HCT116 (cell line): Measurements from ENCODE around the gene RHBDF1. TPM values are rescaled to one million over a fixed set of nuclear protein-coding genes. Genes with fewer than 3 reads are reported as not detected.

Experiments used
- ATAC-seq: fragments of 200-7000 bp; cut with Tn5 transposase; 2 replicates; pipeline ENCODE4 v1.9.1; 2020; ENCODE audit warnings: mild to moderate bottlenecking, moderate library complexity
- BruUV-seq: library from RNA; stranded (reverse); fragments of 400-500 nt; replicated peaks from 2 replicates; lab custom pipeline; 2021; lab: Mats Ljungman, UMichigan
- CTCF ChIA-PET: fragments of 300-600 bp; sonication (Branson Sonifier 250); formaldehyde crosslinking; loops from one replicate; lab custom pipeline; 2021; ENCODE audit warnings: antibody characterized with exemption; lab: Charles Lee
- POLR2A ChIA-PET: fragments of 300-600, 350-600 bp; sonication (Branson Sonifier 250); formaldehyde crosslinking; loops from one replicate; lab custom pipeline; 2021; ENCODE audit warnings: antibody characterized with exemption; lab: Charles Lee
- RAD21 ChIA-PET, 2 experiments: fragments of 300-600 bp; sonication (Branson Sonifier 250); formaldehyde crosslinking; loops; one replicate each; lab custom pipeline; 2023; ENCODE audit warnings: low total read pairs in 2 of 2; ENCODE audit not compliant: uncharacterized antibody in 2 of 2, unreplicated experiment in 2 of 2, low non-redundant PET in 1 of 2; lab: Charles Lee
- DNase-seq: peaks from one replicate; pipeline ENCODE4 v3.0.0-alpha.2; 2010; ENCODE audit warnings: low read depth, low spot score
- H2AFZ ChIP-seq: fragments of 200-600 bp; shearing (Covaris generic), sonication (generic); 2 replicates; pipeline ENCODE4 v1.6.1; 2017; ENCODE audit warnings: low read depth, mixed run types, mixed read lengths, antibody characterized with exemption, low read length; ENCODE audit not compliant: poor library complexity, severe bottlenecking
- H3K27ac ChIP-seq: 2 replicates; pipeline ENCODE4 v1.5.1; 2012; ENCODE audit warnings: low read depth, low read length
- H3K27me3 ChIP-seq: fragments of 200-600 bp; sonication (generic); 2 replicates; pipeline ENCODE4 v1.6.1; 2016; ENCODE audit warnings: mixed run types, low read length, mixed read lengths; ENCODE audit not compliant: insufficient read depth
- H3K36me3 ChIP-seq, 2 experiments: fragments of 200-500 bp in 1 of 2; fragments of 200-600 bp in 1 of 2; sonication (Bioruptor generic) in 1 of 2; sonication (generic) in 1 of 2; 2 replicates each; pipeline versions ENCODE4 v1.5.1 to v1.6.1; 2014 to 2016; ENCODE audit warnings: low read length in 2 of 2, inconsistent platforms in 1 of 2, mixed read lengths in 1 of 2, mixed run types in 1 of 2; ENCODE audit not compliant: insufficient read depth in 2 of 2, control insufficient read depth in 1 of 2
- H3K4me1 ChIP-seq, 2 experiments: fragments of 200-600 bp in 1 of 2; sonication (generic) in 1 of 2; 2 replicates each; pipeline versions ENCODE4 v1.5.1 to v1.6.1; 2012 to 2017; ENCODE audit warnings: low read length in 2 of 2, inconsistent platforms in 1 of 2, mild to moderate bottlenecking in 1 of 2, mixed read lengths in 1 of 2, mixed run types in 1 of 2, moderate library complexity in 1 of 2; ENCODE audit not compliant: insufficient read depth in 2 of 2, control insufficient read depth in 1 of 2
- H3K4me2 ChIP-seq: fragments of 200-600 bp; sonication (generic); 2 replicates; pipeline ENCODE4 v1.6.1; 2017; ENCODE audit warnings: mixed run types, low read length, mixed read lengths
- H3K4me3 ChIP-seq, 2 experiments: fragments of 200-600 bp in 1 of 2; sonication (generic) in 1 of 2; replicated peaks in 1 of 2; 2 replicates each; pipeline ENCODE4 v1.5.1; 2011 to 2016; ENCODE audit warnings: low read length in 2 of 2, control low read depth in 1 of 2, low read depth in 1 of 2, mild to moderate bottlenecking in 1 of 2, mixed read lengths in 1 of 2, mixed run types in 1 of 2
- H3K79me2 ChIP-seq: fragments of 200-600 bp; sonication (generic); 2 replicates; pipeline ENCODE4 v1.6.1; 2017; ENCODE audit warnings: mild to moderate bottlenecking, mixed run types, low read length, moderate library complexity, mixed read lengths; ENCODE audit not compliant: insufficient read depth
- H3K9ac ChIP-seq: fragments of 200-600 bp; sonication (generic); 2 replicates; pipeline ENCODE4 v1.6.1; 2016; ENCODE audit warnings: low read length, mixed read lengths
- H3K9me2 ChIP-seq: fragments of 200-600 bp; sonication (generic), shearing (Covaris generic); 2 replicates; pipeline ENCODE4 v1.6.1; 2017; ENCODE audit warnings: mixed run types, mild to moderate bottlenecking, moderate library complexity; ENCODE audit not compliant: insufficient read depth
- H3K9me3 ChIP-seq, 2 experiments: fragments of 200-500 bp in 1 of 2; fragments of 200-600 bp in 1 of 2; sonication (Bioruptor generic) in 1 of 2; sonication (generic) in 1 of 2; 2 replicates each; pipeline ENCODE4 v1.6.1; 2014 to 2017; ENCODE audit warnings: low read length in 2 of 2, mixed read lengths in 2 of 2, inconsistent platforms in 1 of 2, low read depth in 1 of 2, mild to moderate bottlenecking in 1 of 2, mixed run types in 1 of 2, moderate library complexity in 1 of 2; ENCODE audit not compliant: control insufficient read depth in 1 of 2, insufficient read depth in 1 of 2
- H4K20me1 ChIP-seq: fragments of 200-600 bp; sonication (generic), shearing (Covaris generic); 2 replicates; pipeline ENCODE4 v1.6.1; 2017; ENCODE audit warnings: mixed run types, mild to moderate bottlenecking, moderate library complexity; ENCODE audit not compliant: insufficient read depth
- CBX3 ChIP-seq: IDR thresholded peaks from 2 replicates; pipeline ENCODE4 v1.6.1; 2012; ENCODE audit warnings: low read depth
- CEBPB ChIP-seq: IDR thresholded peaks from 2 replicates; pipeline ENCODE4 v1.6.1; 2012; ENCODE audit warnings: low read depth
- EGR1 ChIP-seq: IDR thresholded peaks from 2 replicates; pipeline ENCODE4 v1.6.1; 2012; ENCODE audit warnings: low read depth
- ELF1 ChIP-seq: IDR thresholded peaks from 2 replicates; pipeline ENCODE4 v1.6.1; 2012; ENCODE audit warnings: low read depth, borderline replicate concordance
- FOSL1 ChIP-seq: IDR thresholded peaks from 2 replicates; pipeline ENCODE4 v1.6.1; 2012; ENCODE audit warnings: low read depth
- JUND ChIP-seq: IDR thresholded peaks from 2 replicates; pipeline ENCODE4 v1.6.1; 2012
- POLR2AphosphoS5 ChIP-seq: IDR thresholded peaks from 2 replicates; pipeline ENCODE4 v1.6.1; 2011; ENCODE audit warnings: mild to moderate bottlenecking, low read depth, low read length, moderate library complexity
- REST ChIP-seq: IDR thresholded peaks from 2 replicates; pipeline ENCODE4 v1.6.1; 2012; ENCODE audit warnings: low read depth
- SIN3A ChIP-seq: IDR thresholded peaks from 2 replicates; pipeline ENCODE4 v1.6.1; 2012; ENCODE audit warnings: low read depth
- TCF7L2 ChIP-seq: IDR thresholded peaks from 2 replicates; pipeline ENCODE4 v1.7.0; 2011; ENCODE audit warnings: borderline replicate concordance, inconsistent platforms; ENCODE audit not compliant: insufficient read depth, insufficient read length; ENCODE audit errors: extremely low read depth
- YY1 ChIP-seq: IDR thresholded peaks from 2 replicates; pipeline ENCODE4 v1.6.1; 2011; ENCODE audit warnings: low read length, low read depth, moderate library complexity, mild to moderate bottlenecking; ENCODE audit not compliant: insufficient replicate concordance; ENCODE audit errors: extremely low read depth
- ZBTB33 ChIP-seq: IDR thresholded peaks from 2 replicates; pipeline ENCODE4 v1.6.1; 2011; ENCODE audit warnings: mild to moderate bottlenecking, low read length, moderate library complexity; ENCODE audit not compliant: insufficient replicate concordance; ENCODE audit errors: extremely low read depth
- intact Hi-C: fragments of 100-400 bp; cut with micrococcal nuclease; formaldehyde crosslinking; loops from 2 replicates; pipeline ENCODE4 v1.10.0; 2022
- total RNA-seq: library from RNA; stranded (reverse); gene quantifications from one replicate; pipeline ENCODE4 v1.2.1, GENCODE V29; 2021; ENCODE audit not compliant: unreplicated experiment
- TF ChIP-seq, protein P1 (sequence below): IDR thresholded peaks from 2 replicates; pipeline ENCODE4 v1.6.1; 2012

The RHBDF1 gene
- total RNA-seq, 1 experiment from 2014 or later, result 19.8 TPM

GRCh38 chr16:64914-65255 is 7.5 kb downstream of the RHBDF1 start (continued):
- TF ChIP-seq JUND, result no peak
- no peak for TF ChIP-seq SIN3A
- no peak for TF ChIP-seq CEBPB
- no peak for TF ChIP-seq YY1
- no peak for TF ChIP-seq FOSL1

GRCh38 chr16:63998-64913 is 8.2 kb downstream of the RHBDF1 start:
- Histone ChIP-seq H3K27me3 (no peaks in the 10 kb centered on the region), H3K4me2 (no peak overlapping the region), H3K4me1 (peaks cover 0 to 3% of the 10 kb centered on the region in 2 experiments; a peak in 1 of 4 replicates), H4K20me1 (no peaks in the 10 kb centered on the region), H3K27ac (no peak overlapping the region), H3K9me2 (no peaks in the 10 kb centered on the region), H3K9me3 (no peaks in the 10 kb centered on the region), H3K4me3 (no peak overlapping the region)
- no peak for DNase-seq
- CTCF ChIA-PET, result no interaction called here
- POLR2A ChIA-PET, result interaction anchor here (1.3 kb wide), 1 partner anchor 11 kb away, joined by 3 read pairs; the partner anchor contains the start of genes POLR3K and SNRNP25
- no TSS peak for BruUV-seq
- no peak for TF ChIP-seq EGR1
- TF ChIP-seq TCF7L2, result no peak
- no peak for TF ChIP-seq ZBTB33
- no peak for TF ChIP-seq REST
- TF ChIP-seq, protein P1, sequence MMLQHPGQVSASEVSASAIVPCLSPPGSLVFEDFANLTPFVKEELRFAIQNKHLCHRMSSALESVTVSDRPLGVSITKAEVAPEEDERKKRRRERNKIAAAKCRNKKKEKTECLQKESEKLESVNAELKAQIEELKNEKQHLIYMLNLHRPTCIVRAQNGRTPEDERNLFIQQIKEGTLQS, result no peak
- TF ChIP-seq POLR2AphosphoS5, result no peak
- TF ChIP-seq ELF1, result no peak
- no peak for TF ChIP-seq CBX3
- no peak for TF ChIP-seq FOSL1
- TF ChIP-seq, all 23 proteins: peak for 0
- no peaks in the 10 kb centered on the region for H3K79me2 ChIP-seq
- intact Hi-C loops, result no loop called here
- RAD21 ChIA-PET, result no interaction called here
- H3K36me3 ChIP-seq, result no peaks in the 10 kb centered on the region
- no peak for ATAC-seq
- no peak overlapping the region for H3K9ac ChIP-seq
- H2AFZ ChIP-seq, result no peak overlapping the region
